OCI-M2 (cell line): ENCODE results near the gene PCNP.
"Not testable (repeated sequence)": the region's sequence is repeated elsewhere in the genome, so short reads cannot be mapped to it uniquely, and the experiment has no call there.

Source experiments
- DNase-seq: peaks from one replicate; lab custom pipeline; 2025; ENCODE audit not compliant: unreplicated experiment; lab: John Stamatoyannopoulos, UW

PCNP gene, protein sequence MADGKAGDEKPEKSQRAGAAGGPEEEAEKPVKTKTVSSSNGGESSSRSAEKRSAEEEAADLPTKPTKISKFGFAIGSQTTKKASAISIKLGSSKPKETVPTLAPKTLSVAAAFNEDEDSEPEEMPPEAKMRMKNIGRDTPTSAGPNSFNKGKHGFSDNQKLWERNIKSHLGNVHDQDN

GRCh38 chr3:101573449-101574387 lies at the start of gene PCNP:
Gene PCNP (plus strand): TSS chr3:101574180. CDS start chr3:101574216, 36 bp downstream.
- DNase-seq, result peak; percentile 97

DNA sequence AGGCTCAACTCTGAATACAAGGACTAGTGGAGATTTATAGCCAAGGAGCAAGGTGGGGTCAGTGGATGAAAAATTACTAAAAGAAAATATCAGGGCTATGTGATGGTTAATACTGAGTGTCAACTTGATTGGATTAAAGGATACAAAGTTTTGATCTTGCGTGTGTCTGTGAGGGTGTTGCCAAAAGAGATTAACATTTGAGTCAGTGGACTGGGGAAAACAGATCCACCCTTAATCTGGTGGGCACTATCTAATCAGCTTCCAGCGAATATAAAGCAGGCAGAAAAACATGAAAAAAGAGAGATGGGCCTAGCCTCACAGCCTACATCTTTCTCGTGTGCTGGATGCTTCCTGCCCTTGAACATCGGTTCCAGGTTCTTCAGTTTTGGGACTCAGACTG lies 46.5 kb upstream of the PCNP start:
- DNase-seq, result no peak

DNA sequence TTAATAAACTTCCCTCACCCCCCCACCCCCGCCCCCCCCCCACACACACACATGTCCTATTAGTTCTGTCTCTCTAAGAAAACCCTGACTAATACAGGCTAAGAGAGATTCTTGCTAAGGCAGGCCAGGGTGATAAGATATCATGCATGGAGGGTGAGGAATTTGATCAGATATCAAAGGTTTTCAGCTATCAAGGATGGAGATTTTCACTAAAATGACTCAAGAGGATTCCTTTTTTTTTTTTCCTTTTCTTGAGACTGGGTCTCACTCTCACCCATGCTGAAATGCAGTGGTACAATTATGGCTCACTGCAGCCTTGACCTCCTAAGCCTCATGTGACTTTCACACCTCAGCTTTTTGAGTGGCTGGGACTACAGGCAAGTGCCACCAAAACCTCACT lies 46.1 kb upstream of the PCNP start:
- no peak for DNase-seq

- DNase-seq, result peak; percentile 61
Measured at GRCh38 chr3:101529816-101530685, 43.9 kb upstream of the PCNP start.

DNA sequence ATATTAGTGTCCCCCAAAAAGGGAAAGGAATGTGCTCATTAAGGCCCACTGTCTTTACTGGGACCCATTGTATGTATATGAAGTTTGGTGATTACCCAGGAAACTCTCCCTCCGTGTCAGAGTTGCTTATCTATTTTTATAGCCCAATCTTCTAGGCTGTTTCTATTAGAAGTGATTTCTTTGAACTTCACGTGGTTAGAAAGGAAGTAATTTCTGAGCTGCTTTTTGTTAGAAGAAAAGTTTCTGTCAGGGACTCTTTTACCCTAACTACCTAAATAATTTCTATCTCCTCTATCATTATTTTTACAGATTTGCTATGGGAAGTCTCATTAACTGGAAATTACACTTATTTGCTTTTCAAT lies 43.3 kb upstream of the PCNP start:
- DNase-seq, result no peak

DNA sequence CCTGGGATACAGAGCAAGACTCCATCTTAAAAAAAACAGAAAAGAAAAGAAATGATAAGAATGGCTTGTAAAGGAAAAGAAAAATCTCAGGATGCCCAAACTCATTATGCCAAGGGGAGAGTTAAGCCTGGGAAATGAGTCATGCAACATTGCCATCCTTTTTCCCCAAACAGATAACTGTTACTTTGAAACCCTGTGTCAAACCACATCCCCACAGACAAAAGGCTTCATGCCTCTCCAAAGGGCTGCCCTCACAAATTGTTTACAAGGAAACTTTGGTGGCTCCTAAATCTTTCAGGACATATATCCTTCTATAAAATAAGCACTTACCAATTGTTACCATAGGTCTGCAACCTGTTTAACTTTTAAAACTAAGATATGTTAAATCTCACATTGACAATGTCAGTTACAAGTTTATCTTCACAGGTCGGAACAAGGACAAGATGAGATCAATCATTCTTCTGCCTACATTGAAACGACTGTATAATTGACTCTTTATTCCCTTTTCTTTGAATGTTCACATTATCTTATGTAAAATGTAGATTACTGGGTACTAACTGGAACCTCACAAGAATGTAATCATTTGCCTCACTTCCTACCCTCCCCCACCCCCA lies 42.4 kb upstream of the PCNP start:
- no peak for DNase-seq

DNA sequence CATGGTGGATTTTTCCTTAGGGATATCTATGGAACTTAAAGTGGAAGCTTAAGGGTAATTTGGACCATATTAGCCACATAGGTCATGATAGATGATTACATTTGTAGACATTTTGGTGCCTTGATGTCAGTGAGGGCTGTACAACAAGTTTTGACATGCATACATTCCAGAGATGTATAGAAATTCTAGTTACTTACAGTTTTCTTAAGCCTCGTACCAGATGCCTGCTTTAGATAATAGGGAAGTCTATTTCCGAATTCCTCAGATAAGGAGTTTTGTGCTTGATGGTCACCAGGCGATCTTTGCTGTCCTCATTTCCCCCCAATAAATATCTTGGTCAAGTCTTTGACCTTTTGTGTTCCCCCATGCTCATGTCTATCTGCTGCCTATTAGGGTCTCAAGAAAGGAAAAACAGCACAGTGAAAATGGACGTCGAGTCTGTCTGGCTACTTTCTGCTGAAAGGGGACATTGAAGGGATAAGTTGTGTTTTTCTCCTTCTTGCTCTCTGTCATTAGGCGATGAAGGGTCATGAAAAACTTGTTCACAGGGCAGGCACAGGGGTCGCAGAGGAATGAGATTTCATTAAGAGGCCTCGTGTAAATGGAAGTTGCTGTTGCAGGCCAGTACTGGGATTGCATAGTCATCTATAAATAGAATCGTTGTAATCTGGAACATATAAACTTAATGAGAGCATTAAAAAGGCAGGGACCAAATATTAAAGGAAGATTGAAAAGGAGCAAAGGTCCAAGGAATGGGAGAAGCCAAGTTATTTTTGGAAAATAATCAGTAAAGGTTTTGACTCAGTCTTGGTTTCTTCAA lies 41.0 kb upstream of the PCNP start:
- no peak for DNase-seq

DNA sequence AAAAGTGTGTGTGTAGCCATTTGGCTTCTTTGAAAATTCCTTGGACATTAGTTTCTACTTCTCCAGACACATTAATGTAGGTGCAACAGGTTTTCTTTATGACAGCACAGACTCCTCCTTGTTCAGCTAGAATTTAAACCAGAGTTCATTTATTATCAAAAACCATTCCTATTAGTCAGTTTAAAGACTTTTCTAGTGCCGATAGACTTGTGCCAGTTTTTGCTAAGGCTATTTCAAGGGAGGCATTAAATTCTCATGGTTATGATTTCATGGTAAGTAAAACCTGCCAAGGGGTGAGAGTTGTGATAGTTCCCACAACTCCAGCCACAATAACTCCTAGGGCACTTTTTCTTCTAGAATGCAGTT lies 40.4 kb upstream of the PCNP start:
- no peak for DNase-seq

DNA sequence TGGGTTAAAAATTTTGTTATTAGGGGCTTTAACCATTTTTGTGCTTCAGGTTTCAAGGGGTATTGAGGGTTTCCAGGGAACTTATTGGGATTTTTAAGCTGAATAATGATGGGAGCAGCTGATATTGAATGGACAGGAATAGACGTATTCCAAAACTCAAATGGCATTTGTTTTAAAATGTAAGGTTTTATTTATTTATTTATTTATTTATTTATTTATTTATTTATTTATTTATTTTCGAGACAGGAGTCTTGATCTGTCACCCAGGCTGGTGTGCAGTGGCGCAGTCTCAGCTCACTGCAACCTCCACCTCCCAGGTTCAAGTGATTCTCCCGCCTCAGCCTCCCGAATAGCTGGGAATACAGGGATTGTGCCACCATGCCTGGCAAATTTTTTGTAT lies 38.8 kb upstream of the PCNP start:
- DNase-seq, result no peak

DNA sequence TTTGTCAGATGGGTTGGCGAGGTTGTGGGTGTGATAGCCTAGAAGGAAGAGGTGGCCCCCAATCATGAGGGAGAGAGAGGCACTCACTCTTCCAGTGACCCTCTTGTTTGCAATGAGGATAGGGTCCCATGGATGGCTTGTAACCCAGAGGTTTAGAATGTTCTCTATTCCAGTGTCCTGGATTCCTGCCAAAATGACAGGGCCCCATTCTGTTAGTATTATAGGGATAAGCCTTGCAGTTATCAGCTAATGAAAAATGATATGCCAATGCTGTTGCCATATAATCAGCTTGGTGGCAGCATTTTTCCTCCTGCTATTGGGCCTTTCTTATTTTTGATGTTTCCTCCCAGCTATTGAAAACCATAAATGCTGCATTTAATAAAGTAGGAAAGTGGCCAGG lies 37.7 kb upstream of the PCNP start:
- no peak for DNase-seq

GRCh38 chr3:101536955-101537354 lies 37.0 kb upstream of the PCNP start:
- not testable (repeated sequence) for DNase-seq

- DNase-seq, result no peak
Measured at GRCh38 chr3:101542957-101543356, 31.0 kb upstream of the PCNP start.

GRCh38 chr3:101544161-101544850 lies 29.7 kb upstream of the PCNP start:
- no peak for DNase-seq

DNA sequence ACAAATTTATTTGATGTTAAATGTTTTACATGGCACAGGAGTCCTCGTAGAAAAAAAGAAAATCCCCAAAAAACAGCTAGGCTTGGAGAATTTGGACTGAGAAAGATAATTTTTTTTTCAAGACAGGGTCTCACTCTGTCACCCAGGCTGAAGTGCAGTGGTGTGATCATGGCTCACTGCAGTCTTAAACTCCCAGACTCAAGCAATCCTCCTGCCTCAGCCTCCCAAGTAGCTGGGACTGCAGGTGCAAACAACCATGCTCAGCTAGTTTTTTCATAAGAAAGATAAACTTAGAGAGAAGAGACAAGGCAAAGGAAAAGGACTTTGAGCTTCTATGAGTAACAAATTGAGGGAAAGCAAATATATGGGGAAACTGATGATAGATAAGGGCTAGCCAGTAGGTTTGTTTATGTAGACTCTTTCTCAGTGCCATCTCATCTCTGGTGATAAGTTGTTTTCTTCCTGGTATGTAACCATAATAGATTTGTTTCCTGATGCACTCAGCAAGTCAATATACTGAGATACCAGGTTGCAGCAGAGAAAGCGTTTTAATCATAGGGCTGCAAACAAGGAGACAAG lies 25.4 kb upstream of the PCNP start:
- DNase-seq, result no peak

- DNase-seq, result no peak
Measured at GRCh38 chr3:101549473-101549872, 24.5 kb upstream of the PCNP start.

DNA sequence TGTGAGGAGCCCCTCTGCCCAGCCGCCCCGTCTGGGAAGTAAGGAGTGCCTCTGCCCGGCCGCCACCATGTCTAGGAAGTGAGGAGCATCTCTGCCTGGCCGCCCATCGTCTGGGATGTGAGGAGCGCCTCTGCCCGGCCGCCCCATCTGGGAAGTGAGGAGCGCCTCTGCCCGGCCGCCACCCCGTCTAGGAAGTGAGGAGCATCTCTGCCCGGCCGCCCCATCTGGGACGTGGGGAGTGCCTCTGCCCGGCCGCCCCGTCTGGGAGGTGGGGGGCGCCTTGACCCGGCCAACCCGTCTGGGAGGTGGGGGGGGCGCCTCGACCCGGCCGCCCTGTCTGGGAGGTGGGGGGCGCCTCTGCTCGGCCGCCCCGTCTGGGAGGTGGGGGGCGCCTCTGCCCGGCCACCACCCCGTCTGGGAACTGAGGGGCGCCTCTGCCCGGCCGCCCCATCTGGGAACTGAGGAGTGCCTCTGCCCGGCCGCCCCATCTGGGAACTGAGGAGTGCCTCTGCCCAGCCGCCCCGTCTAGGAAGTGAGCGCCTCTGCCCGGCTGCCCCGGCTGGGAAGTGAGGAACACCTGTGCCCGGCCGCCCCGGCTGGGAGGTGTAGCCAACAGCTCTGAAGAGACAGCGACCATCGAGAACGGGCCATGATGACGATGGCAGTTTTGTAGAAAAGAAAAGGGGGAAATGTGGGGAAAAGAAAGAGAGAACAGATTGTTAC lies 22.5 kb upstream of the PCNP start:
- not testable (repeated sequence) for DNase-seq

DNA sequence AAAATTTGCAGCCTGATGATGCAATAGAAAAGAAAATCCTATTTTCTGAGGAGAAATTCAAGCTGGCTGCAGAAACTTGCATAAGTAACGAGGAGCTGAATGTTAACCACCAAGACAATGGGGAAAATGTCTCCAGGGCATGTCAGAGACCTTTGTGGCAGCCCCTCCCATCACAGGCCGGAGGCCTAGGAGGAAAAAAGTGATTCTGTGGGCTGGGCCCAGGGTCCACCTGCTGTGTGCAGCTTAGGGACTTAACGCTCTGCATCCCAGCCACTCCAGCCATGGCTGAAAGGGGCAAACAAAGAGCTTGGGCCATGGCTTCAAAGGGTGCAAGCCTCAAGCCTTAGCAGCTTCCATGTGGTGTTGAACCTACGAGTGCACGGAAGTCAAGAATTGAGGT lies 20.6 kb upstream of the PCNP start:
- not testable (repeated sequence) for DNase-seq

DNA sequence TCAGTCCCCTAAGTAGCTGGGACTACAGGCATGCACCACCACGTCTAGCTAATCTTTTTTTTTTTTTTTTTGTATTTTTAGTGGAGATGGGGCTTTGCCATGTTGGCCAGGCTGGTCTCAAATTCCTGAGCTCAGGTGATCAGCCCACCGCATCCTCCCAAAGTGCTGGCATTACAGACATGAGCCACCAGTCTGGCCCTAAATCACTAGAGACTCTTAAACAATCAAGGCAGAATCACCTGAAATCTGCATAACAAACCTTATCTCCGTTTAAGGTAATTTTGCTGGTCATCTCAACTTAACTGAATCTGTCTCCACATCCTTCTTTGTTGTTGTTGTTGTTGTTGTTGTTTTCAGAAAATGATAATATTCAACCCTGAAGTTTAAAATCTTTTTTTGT lies 17.9 kb upstream of the PCNP start:
- no peak for DNase-seq
